ENCODE measurements around the gene H6PD.

H6PD gene

GRCh38 chr1:9248341-9249262 is 14.0 kb downstream of the H6PD start:
- no peak for TF ChIP-seq CTCF (conservative IDR thresholded peaks at IDR 0.05; ENCODE audit: low read depth, low read length)
- Histone ChIP-seq H2AFZ (ENCODE audit: low read depth) (no peak overlapping the region), H3K9ac (no peak overlapping the region), H3K4me3 (IDR thresholded peaks at IDR 0.05; ENCODE audit: insufficient read depth, low read depth, low read length) (no peak overlapping the region), H3K4me1 (ENCODE audit: low read depth, poor library complexity, severe bottlenecking) (no peaks in the 10 kb centered on the region), H3K79me2 (ENCODE audit: insufficient read depth, low read depth) (no peaks in the 10 kb centered on the region), H3K27ac (no peak overlapping the region), H3K27me3 (ENCODE audit: insufficient read depth, low read depth) (no peaks in the 10 kb centered on the region), H3K36me3 (ENCODE audit: insufficient read depth) (no peaks in the 10 kb centered on the region), H4K20me1 (ENCODE audit: insufficient read depth) (no peaks in the 10 kb centered on the region), H3K4me2 (no peak overlapping the region)

- no peaks in the 10 kb centered on the region for H3K4me1 ChIP-seq (ENCODE audit: low read depth, poor library complexity, severe bottlenecking)
- no peak overlapping the region for H3K27ac ChIP-seq
- no peaks in the 10 kb centered on the region for H3K36me3 ChIP-seq (ENCODE audit: insufficient read depth)
- no peak overlapping the region for H3K4me2 ChIP-seq
- no peak overlapping the region for H2AFZ ChIP-seq (ENCODE audit: low read depth)
- no peak for TF ChIP-seq CTCF (conservative IDR thresholded peaks at IDR 0.05; ENCODE audit: low read depth, low read length)
- H4K20me1 ChIP-seq (ENCODE audit: insufficient read depth): no peaks in the 10 kb centered on the region
- H3K27me3 ChIP-seq (ENCODE audit: insufficient read depth, low read depth): no peaks in the 10 kb centered on the region
- H3K79me2 ChIP-seq (ENCODE audit: insufficient read depth, low read depth): no peaks in the 10 kb centered on the region
- no peak overlapping the region for H3K4me3 ChIP-seq (IDR thresholded peaks at IDR 0.05; ENCODE audit: insufficient read depth, low read depth, low read length)
- H3K9ac ChIP-seq: no peak overlapping the region
Observed at GRCh38 chr1:9249263-9249533, 14.6 kb downstream of the H6PD start.

- no peak overlapping the region for H3K4me3 ChIP-seq (IDR thresholded peaks at IDR 0.05; ENCODE audit: insufficient read depth, low read depth, low read length)
- H4K20me1 ChIP-seq (ENCODE audit: insufficient read depth): no peaks in the 10 kb centered on the region
Observed at GRCh38 chr1:9249534-9250410, 15.2 kb downstream of the H6PD start.

More at GRCh38 chr1:9249534-9250410, 15.2 kb downstream of the H6PD start:
- TF ChIP-seq CTCF (conservative IDR thresholded peaks at IDR 0.05; ENCODE audit: low read depth, low read length): peak; percentile 59
- H3K9ac ChIP-seq: no peak overlapping the region
- H3K27me3 ChIP-seq (ENCODE audit: insufficient read depth, low read depth): no peaks in the 10 kb centered on the region
- H2AFZ ChIP-seq (ENCODE audit: low read depth): no peak overlapping the region
- no peaks in the 10 kb centered on the region for H3K79me2 ChIP-seq (ENCODE audit: insufficient read depth, low read depth)
- H3K27ac ChIP-seq: no peak overlapping the region
- no peaks in the 10 kb centered on the region for H3K4me1 ChIP-seq (ENCODE audit: low read depth, poor library complexity, severe bottlenecking)
- H3K4me2 ChIP-seq: no peak overlapping the region
- no peaks in the 10 kb centered on the region for H3K36me3 ChIP-seq (ENCODE audit: insufficient read depth)
